Brain pericyte (primary cell): ENCODE data around the gene TAS2R1.

Experiments used
- DNase-seq: peaks from one replicate; pipeline ENCODE4 v3.0.0-alpha.2; 2012; ENCODE audit warnings: low read depth, low spot score

The TAS2R1 gene

GRCh38 chr5:9588254-9588653 is 41.9 kb downstream of the TAS2R1 start:
- DNase-seq = no peak

GRCh38 chr5:9587135-9587534 is 43.0 kb downstream of the TAS2R1 start:
- DNase-seq = no peak

GRCh38 chr5:9582406-9582805 is 47.7 kb downstream of the TAS2R1 start:
- DNase-seq = no peak
